Heart left ventricle (tissue), 13 donors: ENCODE data around the gene LRRC27.

ENCODE experiments used
- CTCF ChIP-seq, 12 donors: fragments of 200-600 bp; sonication (generic) in 4 of 12; IDR thresholded peaks; one replicate each; pipeline versions ENCODE4 v1.5.0 to v1.8.0; 2018 to 2022; ENCODE audit warnings: antibody characterized with exemption in 12 of 12, mild to moderate bottlenecking in 5 of 12
- POLR2A ChIP-seq, 2 donors: fragments of 450-650 bp; IDR thresholded peaks; one replicate each; pipeline ENCODE4 v1.6.1; 2017; ENCODE audit warnings: antibody characterized with exemption in 2 of 2, mild to moderate bottlenecking in 2 of 2, moderate library complexity in 2 of 2
- donor health status: ischemic (EF 13 %, LVEDD 7.1; RV severe dilation, severe dysfunction).
- donor health status: DM: no; HTN: yes; CAD: no.
- donor health status: DM: no; HTN: no; CAD: no.
- donor health status: ischemic (EF 25% LVEDD 6.9; RV normal size, moderate dysfunction).
- donor health status: ischemic (EF 25% LVEDD 5.7; RV mildly dilated, moderate dysfunction).
- donor health status: ischemic (EF 35%, LVEDD 5.7; RV mildly dilated, moderate dysfunction).
- donor health status: nonischemic (EF 11% LVEDD 7.7; RV severe dilation, severe dysfunction).
- donor health status: DM: yes; HTN: yes; CAD: no.
- donor health status: PGD.
- donor health status: ischemic (EF 29% LVEDD 5.4; RV normal size, mild dysfunction).
- donor health status: nonischemic (EF 23%, LVEDD 6.1; RV moderate dilation, normal function).

- TF ChIP-seq CTCF (IDR thresholded peaks at IDR 0.05) (no peak), POLR2A (IDR thresholded peaks at IDR 0.05) (no peak)
Observed at GRCh38 chr10:132355754-132356153, 23.8 kb downstream of the LRRC27 start.
